ENCODE data around the gene UBR4.

The UBR4 gene

DNA sequence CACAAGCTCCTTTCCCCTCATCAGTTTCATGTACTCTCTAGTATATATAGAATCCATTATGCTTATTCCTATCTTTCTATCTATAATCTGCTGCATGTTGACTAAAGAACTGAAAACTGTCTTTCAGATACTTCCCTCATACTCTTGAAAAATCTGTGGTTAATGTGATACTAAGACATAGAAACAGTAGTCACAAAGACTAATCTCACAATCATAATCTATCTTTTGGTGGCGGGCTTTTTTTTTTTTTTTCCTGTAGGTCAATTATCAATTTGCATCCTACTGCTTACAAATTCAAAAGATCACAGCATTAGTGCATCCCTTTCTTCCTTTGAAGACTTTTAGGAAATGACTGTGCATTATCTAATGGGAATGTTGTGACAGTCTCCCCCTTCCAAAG, 4.7 kb downstream of the UBR4 start:
- TF ChIP-seq, protein P1, sequence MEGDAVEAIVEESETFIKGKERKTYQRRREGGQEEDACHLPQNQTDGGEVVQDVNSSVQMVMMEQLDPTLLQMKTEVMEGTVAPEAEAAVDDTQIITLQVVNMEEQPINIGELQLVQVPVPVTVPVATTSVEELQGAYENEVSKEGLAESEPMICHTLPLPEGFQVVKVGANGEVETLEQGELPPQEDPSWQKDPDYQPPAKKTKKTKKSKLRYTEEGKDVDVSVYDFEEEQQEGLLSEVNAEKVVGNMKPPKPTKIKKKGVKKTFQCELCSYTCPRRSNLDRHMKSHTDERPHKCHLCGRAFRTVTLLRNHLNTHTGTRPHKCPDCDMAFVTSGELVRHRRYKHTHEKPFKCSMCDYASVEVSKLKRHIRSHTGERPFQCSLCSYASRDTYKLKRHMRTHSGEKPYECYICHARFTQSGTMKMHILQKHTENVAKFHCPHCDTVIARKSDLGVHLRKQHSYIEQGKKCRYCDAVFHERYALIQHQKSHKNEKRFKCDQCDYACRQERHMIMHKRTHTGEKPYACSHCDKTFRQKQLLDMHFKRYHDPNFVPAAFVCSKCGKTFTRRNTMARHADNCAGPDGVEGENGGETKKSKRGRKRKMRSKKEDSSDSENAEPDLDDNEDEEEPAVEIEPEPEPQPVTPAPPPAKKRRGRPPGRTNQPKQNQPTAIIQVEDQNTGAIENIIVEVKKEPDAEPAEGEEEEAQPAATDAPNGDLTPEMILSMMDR (IDR thresholded peaks at IDR 0.05; ENCODE audit: low read depth, low read length) = no peak
- no peak for DNase-seq (ENCODE audit: extremely low read depth, low read depth)

DNA sequence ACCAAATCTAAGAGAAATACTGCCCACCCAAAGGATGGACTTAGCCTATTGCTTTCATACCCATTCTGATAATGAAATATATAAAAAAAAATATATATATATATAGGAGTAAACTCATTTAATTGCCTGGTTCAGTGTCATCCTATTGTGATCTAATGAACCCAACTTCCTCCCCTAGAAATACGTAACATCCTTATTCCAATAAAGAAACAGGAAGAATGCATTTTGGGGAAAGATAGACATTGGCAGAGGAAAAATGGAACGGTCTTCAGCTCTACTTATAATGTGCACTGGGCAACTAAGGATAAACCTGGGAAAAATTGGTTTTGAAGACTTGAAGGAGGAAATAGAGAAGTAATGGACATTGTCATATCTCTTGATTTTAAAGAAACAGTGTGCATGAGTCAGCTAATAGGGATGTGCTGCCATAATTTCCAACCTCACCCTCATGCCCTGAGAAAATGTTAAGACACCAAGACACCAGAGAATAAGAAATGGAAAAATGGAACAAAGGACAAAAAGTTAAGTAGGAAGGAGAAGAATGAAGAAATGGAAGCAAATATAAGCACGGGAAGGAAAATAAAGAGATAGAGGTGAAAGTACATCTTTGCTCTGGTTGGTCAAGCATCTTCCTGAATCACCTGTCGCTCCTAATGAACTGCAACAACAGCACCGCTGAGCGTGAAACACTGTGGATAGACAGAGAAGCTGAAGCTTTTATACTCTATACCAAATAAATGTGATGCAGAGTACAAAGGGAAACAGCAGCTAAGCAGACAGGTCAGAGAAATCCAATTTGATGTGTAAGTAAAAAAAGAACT, 5.4 kb downstream of the UBR4 start:
- TF ChIP-seq, protein P1 (IDR thresholded peaks at IDR 0.05; ENCODE audit: low read depth, low read length) = no peak
- no peak for DNase-seq (ENCODE audit: extremely low read depth, low read depth)

DNA sequence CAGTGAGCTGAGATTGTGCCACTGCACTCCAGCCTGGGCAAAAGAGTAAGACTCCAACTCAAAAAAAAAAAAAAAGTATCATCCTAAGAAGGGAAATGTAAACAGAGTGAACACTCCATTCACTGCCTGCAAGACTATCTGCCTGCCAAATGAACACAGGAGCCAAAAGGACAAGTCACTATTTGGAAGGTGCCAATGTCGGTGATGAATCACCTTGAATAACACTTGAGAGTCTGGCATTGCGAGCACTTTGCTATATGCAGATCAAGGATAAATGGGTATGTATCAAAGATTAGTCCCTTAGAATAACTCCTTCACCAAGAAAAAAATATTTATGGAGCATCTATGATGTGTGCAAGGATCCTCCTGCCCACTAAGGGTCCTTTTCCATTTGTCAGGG, 6.6 kb downstream of the UBR4 start:
- peak; percentile 18 for DNase-seq (ENCODE audit: extremely low read depth, low read depth)

DNA sequence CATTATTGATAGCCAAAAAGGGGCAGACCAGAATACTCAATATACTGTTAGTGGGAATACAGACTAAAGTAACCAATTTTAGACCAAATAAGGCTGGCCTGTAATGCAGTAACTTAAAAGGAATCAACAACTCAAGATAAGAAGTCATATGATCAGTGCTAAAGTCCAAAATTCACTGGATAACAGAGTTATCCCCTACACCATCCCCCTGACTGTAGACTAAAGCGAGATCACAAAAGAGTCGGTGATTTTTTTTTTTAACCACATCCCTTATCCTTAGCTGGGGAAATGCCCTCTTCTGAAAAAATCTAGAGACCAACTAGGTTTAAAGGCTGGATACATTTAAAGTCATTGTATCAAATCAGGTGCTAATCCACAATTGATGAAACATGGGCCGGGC, 7.7 kb downstream of the UBR4 start:
- no peak for DNase-seq (ENCODE audit: extremely low read depth, low read depth)
- TF ChIP-seq, protein P1 (IDR thresholded peaks at IDR 0.05; ENCODE audit: low read depth, low read length) = no peak

More for the DNA sequence above, 6.6 kb downstream of the UBR4 start:
- TF ChIP-seq, protein P1 (IDR thresholded peaks at IDR 0.05; ENCODE audit: low read depth, low read length) = no peak

DNA sequence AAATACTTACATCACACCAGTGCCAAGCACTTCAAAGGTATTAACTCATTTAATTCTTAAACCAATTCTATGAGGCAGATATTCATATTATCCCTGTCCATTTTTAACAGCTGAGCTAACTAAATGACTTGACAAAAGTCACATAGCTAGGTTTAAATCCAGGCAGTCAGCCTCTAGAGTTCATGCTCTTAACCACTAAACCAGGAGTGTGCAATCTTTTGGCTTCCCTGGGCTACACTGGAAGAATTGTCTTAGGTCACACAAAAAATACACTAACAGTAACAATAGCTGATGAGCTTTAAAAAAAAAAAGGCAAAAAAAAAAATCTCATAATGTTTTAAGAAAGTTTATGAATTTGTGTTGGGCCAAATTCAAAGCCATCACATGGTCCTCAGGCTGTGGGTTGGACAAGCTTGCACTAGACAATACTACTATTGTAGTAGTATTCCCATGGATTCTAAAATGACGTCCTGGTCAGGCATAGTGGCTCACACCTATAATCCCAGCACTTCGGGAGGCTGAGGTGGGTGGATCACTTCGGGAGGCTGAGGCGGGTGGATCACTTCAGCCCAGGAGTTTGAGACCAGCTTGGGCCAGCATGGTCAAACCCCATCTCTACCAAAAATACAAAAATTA, 10.0 kb downstream of the UBR4 start:
- TF ChIP-seq, protein P1 (IDR thresholded peaks at IDR 0.05; ENCODE audit: low read depth, low read length) = no peak
- no peak for DNase-seq (ENCODE audit: extremely low read depth, low read depth)

DNA sequence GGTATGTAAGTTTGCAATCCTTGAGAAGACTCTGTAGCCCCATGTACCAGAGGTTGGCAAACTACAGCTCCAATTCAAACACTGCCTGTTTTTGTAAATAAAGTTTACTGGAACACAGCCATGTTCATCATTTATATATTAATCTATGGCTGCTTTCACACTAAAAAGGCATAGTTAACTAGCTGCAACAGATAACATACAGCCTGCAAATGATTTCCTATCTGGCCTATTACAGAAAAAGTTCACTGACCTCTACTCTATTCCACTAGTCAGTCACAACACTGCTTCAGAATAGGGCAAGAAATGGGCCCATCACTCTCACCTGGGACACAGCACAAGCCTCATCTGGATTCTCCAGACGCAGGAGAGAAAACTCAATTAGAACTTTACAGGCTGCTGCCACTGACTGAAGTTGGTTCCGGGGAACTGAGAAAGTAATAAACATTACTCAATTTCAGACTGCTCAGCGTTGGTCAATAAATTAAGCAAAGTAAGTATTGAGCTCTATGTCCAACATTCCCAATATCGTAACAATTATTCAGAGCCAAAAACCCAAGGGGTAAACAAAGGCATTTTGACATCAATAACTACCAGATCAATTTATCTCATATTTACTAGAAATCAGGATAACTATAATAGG, 10.6 kb downstream of the UBR4 start:
- TF ChIP-seq, protein P1 (IDR thresholded peaks at IDR 0.05; ENCODE audit: low read depth, low read length) = no peak
- no peak for DNase-seq (ENCODE audit: extremely low read depth, low read depth)

DNA sequence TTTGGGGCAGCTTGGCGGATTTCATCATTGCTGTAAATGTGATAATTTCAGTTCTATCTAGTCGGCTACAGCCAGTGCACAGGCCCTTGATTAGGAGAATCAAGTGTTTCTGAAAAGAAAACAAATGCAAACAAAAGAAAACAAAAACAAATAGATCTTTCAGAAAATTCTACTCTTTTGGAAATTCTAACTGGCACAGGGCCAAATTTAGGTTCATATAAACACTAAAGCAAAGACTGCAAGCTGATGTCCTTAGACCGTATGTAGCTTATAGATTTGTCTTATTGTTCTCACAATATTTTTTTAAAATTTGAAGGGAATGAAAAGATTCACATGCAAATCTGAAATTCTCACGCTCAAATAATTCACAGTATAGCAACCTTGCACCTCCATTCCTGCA, 11.2 kb downstream of the UBR4 start:
- DNase-seq (ENCODE audit: extremely low read depth, low read depth) = no peak

More for the DNA sequence above, 11.2 kb downstream of the UBR4 start:
- TF ChIP-seq, protein P1 (IDR thresholded peaks at IDR 0.05; ENCODE audit: low read depth, low read length) = no peak

Measured in AG09319 (cell line).